Loucy (cell line): ENCODE results near the gene MED13L.

Experiments
- EZH2phosphoT487 ChIP-seq: fragments of 200-600 bp; IDR thresholded peaks from 2 replicates; pipeline ENCODE4 v1.6.1; 2018; ENCODE audit warnings: antibody characterized with exemption, mild to moderate bottlenecking, moderate library complexity, borderline replicate concordance
- TF ChIP-seq, protein P1 (sequence below): fragments of 200-600 bp; sonication (generic); conservative IDR thresholded peaks from 2 replicates; pipeline ENCODE4 v1.5.1; 2014; ENCODE audit warnings: mild to moderate bottlenecking, antibody characterized with exemption, low read length

GRCh38 chr12:116094475-116094874, 183.0 kb downstream of the MED13L start:
- TF ChIP-seq, protein P1, sequence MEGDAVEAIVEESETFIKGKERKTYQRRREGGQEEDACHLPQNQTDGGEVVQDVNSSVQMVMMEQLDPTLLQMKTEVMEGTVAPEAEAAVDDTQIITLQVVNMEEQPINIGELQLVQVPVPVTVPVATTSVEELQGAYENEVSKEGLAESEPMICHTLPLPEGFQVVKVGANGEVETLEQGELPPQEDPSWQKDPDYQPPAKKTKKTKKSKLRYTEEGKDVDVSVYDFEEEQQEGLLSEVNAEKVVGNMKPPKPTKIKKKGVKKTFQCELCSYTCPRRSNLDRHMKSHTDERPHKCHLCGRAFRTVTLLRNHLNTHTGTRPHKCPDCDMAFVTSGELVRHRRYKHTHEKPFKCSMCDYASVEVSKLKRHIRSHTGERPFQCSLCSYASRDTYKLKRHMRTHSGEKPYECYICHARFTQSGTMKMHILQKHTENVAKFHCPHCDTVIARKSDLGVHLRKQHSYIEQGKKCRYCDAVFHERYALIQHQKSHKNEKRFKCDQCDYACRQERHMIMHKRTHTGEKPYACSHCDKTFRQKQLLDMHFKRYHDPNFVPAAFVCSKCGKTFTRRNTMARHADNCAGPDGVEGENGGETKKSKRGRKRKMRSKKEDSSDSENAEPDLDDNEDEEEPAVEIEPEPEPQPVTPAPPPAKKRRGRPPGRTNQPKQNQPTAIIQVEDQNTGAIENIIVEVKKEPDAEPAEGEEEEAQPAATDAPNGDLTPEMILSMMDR, result no peak
- TF ChIP-seq EZH2phosphoT487, result no peak
